Testis (tissue), 2 donors: ENCODE measurements around the gene PAPSS2.

Source experiments
- CTCF ChIP-seq, 3 experiments: fragments of 450-650 bp in 2 of 3; fragments of 200-600 bp in 1 of 3; sonication (generic) in 1 of 3; IDR thresholded peaks; one replicate each; pipeline ENCODE4 v1.5.1; 2016 to 2019; ENCODE audit warnings: antibody characterized with exemption in 3 of 3, mild to moderate bottlenecking in 2 of 3, moderate library complexity in 1 of 3
- POLR2A ChIP-seq: fragments of 450-650 bp; IDR thresholded peaks from one replicate; pipeline ENCODE4 v1.6.1; 2017; ENCODE audit warnings: antibody characterized with exemption, mild to moderate bottlenecking, moderate library complexity

GRCh38 chr10:87661861-87662785 lies 2.4 kb downstream of the PAPSS2 start:
- TF ChIP-seq CTCF (IDR thresholded peaks at IDR 0.05), result no peak
- TF ChIP-seq POLR2A, result no peak
